PFSK-1 (cell line): ENCODE data around the gene GDF10.

Experiments
- POLR2AphosphoS5 ChIP-seq: IDR thresholded peaks from 2 replicates; pipeline ENCODE4 v1.6.1; 2012; ENCODE audit warnings: low read depth, mild to moderate bottlenecking, control low read depth, low read length, moderate library complexity
- SIN3A ChIP-seq: IDR thresholded peaks from 2 replicates; pipeline ENCODE4 v1.6.1; 2012; ENCODE audit warnings: mild to moderate bottlenecking, low read length, moderate library complexity, borderline replicate concordance; ENCODE audit not compliant: insufficient read depth
- TF ChIP-seq, protein P1 (sequence below), 2 experiments: IDR thresholded peaks; 2 replicates each; pipeline versions ENCODE4 v1.6.1 to v1.8.0; 2011 to 2012; ENCODE audit warnings: low read depth in 2 of 2, low read length in 2 of 2, control low read depth in 1 of 2, inconsistent platforms in 1 of 2, mild to moderate bottlenecking in 1 of 2, moderate library complexity in 1 of 2; ENCODE audit not compliant: insufficient read depth in 1 of 2

DNA sequence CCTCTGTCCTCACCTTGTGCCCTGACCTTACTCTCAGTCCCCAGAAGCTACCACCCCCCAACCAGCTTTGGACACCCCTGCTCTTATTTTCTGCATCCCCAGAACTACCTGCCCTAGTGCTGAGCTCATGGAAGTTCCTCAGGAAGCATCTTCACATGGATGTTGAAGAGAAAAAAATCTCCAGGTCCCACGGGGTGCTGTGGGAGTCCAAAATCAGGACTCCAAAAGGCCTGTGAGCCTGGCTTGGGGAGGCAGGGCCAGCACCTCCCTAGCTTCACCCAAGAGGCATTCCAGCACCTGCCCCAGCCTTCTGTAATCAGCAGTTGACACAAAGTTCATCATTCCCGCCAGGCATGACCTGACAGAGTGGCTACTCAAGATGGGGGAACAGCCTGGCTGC, 20.7 kb upstream of the GDF10 start:
- TF ChIP-seq POLR2AphosphoS5 (no peak), SIN3A (no peak)
- TF ChIP-seq, protein P1, sequence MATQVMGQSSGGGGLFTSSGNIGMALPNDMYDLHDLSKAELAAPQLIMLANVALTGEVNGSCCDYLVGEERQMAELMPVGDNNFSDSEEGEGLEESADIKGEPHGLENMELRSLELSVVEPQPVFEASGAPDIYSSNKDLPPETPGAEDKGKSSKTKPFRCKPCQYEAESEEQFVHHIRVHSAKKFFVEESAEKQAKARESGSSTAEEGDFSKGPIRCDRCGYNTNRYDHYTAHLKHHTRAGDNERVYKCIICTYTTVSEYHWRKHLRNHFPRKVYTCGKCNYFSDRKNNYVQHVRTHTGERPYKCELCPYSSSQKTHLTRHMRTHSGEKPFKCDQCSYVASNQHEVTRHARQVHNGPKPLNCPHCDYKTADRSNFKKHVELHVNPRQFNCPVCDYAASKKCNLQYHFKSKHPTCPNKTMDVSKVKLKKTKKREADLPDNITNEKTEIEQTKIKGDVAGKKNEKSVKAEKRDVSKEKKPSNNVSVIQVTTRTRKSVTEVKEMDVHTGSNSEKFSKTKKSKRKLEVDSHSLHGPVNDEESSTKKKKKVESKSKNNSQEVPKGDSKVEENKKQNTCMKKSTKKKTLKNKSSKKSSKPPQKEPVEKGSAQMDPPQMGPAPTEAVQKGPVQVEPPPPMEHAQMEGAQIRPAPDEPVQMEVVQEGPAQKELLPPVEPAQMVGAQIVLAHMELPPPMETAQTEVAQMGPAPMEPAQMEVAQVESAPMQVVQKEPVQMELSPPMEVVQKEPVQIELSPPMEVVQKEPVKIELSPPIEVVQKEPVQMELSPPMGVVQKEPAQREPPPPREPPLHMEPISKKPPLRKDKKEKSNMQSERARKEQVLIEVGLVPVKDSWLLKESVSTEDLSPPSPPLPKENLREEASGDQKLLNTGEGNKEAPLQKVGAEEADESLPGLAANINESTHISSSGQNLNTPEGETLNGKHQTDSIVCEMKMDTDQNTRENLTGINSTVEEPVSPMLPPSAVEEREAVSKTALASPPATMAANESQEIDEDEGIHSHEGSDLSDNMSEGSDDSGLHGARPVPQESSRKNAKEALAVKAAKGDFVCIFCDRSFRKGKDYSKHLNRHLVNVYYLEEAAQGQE (IDR thresholded peaks at IDR 0.05; ENCODE audit: insufficient read depth in 1 of 2, low read depth in 2 of 2, low read length in 2 of 2), result no peak
